Astrocyte of the spinal cord (primary cell): ENCODE data around the gene CHN2.

Experiments
- DNase-seq: peaks from one replicate; pipeline ENCODE4 v3.0.0; 2011; ENCODE audit warnings: low read depth, low spot score
- H3K4me3 ChIP-seq: 2 replicates; pipeline ENCODE4 v1.5.1; 2011; ENCODE audit warnings: low read depth, mild to moderate bottlenecking, low read length, moderate library complexity
- CTCF ChIP-seq: IDR thresholded peaks from 2 replicates; pipeline ENCODE4 v1.5.1; 2012; ENCODE audit warnings: low read depth, mild to moderate bottlenecking, low read length, inconsistent platforms
- in situ Hi-C: cut with HindIII; loops from 2 replicates; pipeline ENCODE4 v1.10.0; 2017; ENCODE audit warnings: low sequenced_read_pairs

Gene CHN2

GRCh38 chr7:29449569-29450260 lies 255.1 kb downstream of the CHN2 start:
- H3K4me3 ChIP-seq = no peak overlapping the region
- in situ Hi-C loops = no loop called here
- TF ChIP-seq CTCF = no peak
- no peak for DNase-seq

GRCh38 chr7:29453021-29453420 lies 258.4 kb downstream of the CHN2 start:
- no peak overlapping the region for H3K4me3 ChIP-seq
- no peak for DNase-seq
- no peak for TF ChIP-seq CTCF
- in situ Hi-C loops = no loop called here

- H3K4me3 ChIP-seq = no peak overlapping the region
- no peak for TF ChIP-seq CTCF
- no peak for DNase-seq
- in situ Hi-C loops = no loop called here
Observed at GRCh38 chr7:29454464-29454863, 259.9 kb downstream of the CHN2 start.

- in situ Hi-C loops = no loop called here
Observed at GRCh38 chr7:29454899-29455451, 260.4 kb downstream of the CHN2 start.

GRCh38 chr7:29457141-29457561 lies 262.6 kb downstream of the CHN2 start:
- H3K4me3 ChIP-seq = no peak overlapping the region
- in situ Hi-C loops = no loop called here
- TF ChIP-seq CTCF = no peak
- no peak for DNase-seq

More at GRCh38 chr7:29454899-29455451, 260.4 kb downstream of the CHN2 start:
- H3K4me3 ChIP-seq = no peak overlapping the region
- no peak for DNase-seq
- no peak for TF ChIP-seq CTCF

- peak; percentile 4 for DNase-seq
- no peak for TF ChIP-seq CTCF
- no peak overlapping the region for H3K4me3 ChIP-seq
- in situ Hi-C loops = no loop called here
Observed at GRCh38 chr7:29457565-29458011, 263.0 kb downstream of the CHN2 start.
